ENCODE results near the gene ADGRD1.

ADGRD1 gene

DNA sequence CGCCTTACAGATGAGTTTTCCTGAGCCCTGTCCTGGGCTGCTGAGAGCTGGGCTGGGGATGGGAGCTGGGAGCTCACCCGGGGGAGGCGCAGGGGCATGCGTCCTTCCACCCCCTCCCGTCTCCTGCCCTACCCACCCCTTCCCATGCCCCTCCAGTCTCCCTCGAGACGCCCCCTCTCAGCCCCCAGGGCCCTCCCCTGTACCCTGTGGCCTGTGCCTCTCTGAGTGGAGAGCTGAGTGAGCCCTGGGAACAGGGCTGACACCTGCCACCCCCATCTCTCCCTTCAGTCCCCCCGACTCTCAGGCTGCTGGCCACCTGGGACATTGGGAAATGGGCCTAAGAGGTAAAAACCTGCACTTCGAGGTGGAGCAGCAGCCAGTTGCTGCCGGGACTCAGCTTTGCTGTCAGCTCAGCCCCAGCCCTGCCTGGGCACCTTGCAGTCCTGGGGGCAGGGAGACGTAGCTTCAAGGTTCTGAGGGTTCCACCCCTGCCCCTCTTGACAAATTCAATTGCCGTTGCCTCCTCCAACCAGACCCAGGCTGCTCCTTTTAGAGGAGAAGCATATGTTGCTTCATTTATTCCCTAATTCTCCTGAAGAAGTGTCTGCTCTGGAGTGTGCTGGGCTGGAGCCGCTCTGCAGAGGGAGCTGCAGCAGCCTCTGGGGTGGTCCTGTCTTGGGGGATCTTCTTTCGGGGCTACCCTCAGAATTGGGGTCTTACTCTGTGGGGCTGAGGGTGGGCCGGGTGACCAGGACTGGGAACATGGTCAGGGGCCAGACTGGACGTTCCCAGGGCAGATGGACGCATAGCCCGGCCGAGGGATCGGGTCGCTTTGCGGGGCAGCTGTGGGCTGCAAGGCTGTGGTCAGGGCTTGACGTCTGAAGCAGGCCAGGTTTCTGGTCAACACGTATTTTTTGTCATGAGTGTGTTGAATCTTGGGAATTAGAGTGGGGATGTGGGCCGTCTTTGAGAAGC lies 141.4 kb downstream of the ADGRD1 start:
- no peak for DNase-seq

- no peak for DNase-seq
Observed at GRCh38 chr12:131095826-131096680, 142.3 kb downstream of the ADGRD1 start.

- no peak for DNase-seq
Observed at GRCh38 chr12:131096681-131097181, 143.0 kb downstream of the ADGRD1 start.

DNA sequence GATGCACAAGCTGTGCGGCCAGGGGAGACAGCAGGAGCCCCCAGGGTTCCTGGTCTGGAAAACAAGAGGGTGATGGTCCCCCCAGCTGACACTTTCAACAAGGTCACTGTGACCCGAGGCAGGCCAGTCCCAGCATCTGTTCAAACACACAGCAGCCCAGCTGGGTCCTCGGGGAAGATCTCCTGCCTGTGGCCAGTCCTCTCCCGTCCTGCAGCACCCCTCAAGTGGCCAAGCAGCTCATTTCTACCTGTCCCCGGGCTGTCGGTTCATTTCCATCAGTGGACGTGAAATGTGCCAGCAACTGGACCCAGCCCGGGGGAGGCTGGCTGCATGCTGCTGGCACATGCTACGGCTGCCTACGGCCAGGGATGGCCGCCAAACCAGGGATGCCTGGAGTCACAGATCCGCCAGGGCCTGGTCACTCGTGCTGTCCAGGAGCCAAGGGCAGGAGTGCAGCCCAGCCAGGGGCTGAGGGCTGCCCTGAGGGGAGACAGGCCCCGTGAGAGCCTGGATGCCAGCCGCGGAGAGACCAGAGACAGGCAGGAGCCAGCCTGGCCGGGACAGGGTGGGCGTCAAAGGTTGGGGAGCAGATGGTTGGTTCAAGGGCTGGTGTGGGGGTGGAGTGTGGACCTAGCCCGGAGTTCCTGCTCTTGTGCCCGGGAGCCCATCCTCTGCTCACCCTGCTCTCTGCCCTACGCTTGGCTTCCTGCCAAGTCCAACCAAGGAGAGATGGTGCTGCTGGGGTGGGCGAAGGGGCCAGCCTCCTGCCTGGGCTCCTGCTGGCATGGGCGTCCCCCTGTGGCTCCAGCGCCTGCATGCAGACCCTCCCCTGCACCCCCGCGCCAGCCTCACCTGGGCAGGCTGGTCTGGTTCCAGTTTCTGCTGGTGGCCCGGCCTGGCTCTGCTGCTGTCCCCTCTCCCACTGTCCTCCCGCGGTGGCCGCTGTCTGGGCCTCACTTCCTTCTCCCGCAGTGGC lies 143.8 kb downstream of the ADGRD1 start:
- no peak for DNase-seq

- no peak for DNase-seq
Observed at GRCh38 chr12:131098178-131098981, 144.7 kb downstream of the ADGRD1 start.

GRCh38 chr12:131100031-131100674 lies 146.4 kb downstream of the ADGRD1 start:
- no peak for DNase-seq

DNA sequence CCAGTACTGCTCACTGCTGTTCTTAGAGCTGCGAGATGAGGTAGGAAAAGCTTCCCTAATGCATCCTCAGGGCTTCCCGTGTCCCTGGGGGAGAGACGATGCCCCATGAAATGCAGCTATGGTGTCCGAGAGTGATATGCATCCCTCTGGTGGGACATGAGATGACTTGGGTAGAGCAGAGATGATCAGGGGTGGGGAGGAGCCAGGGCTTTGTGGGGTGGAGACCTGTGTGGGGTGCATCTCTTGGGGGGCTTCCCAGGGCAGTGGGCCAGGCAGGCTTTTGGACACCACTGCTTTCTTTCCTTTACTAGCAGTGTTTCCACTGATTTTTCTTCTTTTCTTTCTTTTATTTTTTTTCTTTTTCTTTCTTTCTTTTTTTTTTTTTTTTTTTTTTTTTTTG lies 147.3 kb downstream of the ADGRD1 start:
- DNase-seq, result no peak

DNA sequence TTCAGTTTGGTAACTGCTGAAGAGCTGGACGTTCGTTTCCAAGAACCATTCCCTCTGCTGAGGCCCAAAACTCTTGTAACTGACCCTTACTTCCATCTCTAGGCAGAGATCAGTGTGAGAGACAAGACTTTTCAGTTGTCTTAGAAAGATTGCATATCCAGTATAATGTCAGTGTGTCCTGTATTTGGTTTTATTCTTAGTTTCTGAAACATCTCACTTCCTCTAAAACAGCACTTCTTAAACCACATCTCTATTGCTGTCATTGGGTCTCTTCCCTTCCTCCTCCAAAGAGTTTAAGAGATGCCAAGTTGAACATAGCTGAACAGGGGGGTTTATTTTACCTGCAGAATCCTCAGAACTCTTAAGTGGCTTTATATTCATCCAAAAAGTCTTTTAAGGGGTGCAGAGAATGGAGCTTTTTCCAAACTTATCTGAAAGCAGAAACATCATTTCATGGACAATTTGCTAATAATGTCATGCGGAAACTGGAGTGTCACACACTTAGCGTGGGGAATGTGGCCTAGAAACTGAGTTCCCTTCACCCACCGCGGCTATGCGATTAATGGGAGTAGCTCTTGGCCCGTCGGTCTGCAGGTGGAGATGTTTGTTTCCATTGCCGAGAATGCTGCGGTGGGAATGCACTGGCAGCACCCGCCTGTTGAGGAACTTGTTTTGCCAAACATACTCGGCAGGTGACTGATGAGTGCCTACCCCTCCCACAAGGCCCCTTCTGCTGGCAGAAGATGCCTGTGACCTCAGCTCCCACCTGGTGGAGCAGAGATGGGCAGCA lies 148.2 kb downstream of the ADGRD1 start:
- DNase-seq, result peak; percentile 13

GRCh38 chr12:131102493-131102931 lies 148.8 kb downstream of the ADGRD1 start:
- DNase-seq, result no peak

GRCh38 chr12:131102991-131103668 lies 149.4 kb downstream of the ADGRD1 start:
- DNase-seq, result no peak

DNA sequence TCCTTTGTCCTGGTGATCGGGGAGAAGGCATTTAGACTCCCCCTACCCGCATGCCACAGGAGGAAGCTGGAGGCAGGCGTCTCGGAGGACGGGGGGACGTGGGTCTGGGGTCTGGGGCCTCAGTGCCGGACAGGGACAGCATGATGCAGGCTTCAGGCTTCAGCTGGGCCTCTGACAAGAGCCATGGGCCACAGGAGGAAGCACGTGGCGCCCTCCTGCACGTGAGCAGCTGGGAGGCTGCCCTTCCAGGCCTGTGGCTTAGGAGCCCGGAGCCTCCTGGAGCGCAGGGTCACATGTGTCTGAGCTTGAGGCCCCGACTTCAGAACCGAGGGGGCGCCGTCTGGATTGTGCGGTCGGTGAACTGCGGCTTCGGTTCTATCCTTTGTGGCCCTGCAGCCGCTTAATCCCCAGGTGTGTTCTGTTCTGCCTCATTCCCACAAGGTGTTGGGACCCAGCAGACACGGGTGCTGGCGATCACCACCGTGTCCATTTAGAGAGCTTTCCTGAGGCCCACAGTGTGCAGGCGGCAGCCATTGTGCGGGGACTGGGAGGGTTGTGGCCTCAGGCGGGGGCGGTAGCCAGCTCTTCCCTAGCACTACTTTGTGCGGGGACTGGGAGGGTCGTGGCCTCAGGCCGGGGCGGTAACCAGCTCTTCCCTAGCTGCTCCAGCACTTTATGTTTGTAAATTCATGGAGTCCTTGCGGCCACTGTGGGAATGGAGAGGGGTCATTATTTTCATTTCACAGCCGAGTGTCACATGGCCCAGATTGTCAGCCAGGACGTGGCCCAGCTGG lies 150.2 kb downstream of the ADGRD1 start:
- no peak for DNase-seq

DNA sequence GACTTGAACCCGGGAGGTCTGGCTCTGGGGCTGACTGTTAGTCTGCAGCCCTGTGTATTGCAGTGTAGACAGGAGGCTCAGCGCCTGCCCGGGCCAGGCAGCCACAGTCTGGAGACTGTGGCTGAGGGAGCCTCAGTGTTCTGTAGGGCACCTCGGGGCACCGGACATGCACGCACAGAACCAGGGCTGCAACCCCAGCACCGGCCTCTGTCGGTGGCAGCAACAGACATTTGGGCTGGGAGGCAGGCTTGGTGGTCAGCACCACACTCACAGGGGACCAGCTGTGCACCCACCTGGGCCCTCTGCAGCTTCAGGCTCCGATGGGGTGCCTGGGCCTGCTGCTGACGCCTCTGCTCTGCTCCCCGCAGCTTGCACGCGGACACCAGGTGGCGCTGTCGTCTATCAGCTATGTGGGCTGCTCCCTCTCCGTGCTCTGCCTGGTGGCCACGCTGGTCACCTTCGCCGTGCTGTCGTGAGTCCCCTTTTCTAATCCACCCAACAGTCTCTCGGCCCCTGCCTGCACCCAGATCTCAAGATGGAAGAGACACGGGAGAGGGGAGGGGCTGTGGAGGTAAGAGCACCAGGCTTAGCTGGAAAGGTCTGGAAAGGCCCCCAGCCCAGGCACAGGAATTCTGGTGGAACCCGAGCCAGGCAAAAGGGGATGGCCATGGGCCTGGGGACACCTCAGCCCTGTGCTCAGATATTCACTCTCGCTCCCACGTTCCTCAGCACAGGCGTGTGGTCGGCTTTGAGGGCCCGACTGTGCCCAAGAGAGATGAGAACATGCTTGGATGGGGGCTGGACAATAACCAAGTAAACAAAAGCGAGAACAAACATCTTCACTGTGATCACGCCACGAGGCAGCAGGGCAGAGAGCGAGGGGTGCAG lies 151.0 kb downstream of the ADGRD1 start:
- DNase-seq, result peak; percentile 13

DNA sequence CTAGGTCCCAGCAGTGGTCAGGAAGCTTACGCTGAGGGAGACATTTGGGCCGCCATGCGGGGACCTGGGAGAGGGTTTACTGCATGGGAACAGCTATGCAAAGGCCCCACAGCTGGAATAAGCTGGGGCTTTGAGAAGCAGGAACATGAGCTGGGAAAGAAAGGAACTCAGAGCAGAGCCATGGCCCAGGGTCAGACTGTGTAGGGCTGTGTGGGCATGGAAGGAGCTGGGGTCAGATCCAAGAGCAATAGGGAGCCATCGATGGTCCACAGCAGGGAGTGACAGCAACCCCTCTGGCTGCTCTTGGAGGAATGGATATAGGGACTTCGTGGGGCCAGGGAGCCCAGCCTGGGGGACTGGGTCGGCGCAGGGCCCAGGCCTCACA lies 151.6 kb downstream of the ADGRD1 start:
- DNase-seq, result no peak

DNA sequence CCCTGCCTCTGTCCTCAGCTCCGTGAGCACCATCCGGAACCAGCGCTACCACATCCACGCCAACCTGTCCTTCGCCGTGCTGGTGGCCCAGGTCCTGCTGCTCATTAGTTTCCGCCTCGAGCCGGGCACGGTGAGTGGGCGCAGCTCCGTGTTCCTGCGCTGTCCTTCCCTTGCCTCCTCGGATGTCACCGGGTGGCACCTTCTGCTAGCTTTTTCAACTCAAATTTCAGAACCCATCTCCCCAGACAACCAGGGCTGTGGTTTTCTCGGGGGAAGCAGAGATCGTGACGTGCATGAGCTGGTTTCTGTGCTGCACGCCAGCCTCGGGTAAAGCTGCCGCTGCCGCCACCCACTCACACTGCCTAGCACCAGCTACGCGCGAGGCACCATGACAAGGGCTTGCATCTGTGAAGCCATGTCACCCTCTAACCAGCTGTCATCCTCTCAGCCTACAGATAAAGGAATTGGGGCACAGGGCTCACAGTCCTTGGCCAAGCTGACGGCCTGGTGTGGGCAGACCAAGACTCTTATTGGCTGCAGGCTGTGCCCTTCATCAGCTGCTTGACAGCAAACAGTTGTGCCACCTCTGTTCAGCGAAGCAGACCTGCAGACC lies 152.1 kb downstream of the ADGRD1 start:
- no peak for DNase-seq

- DNase-seq, result no peak
Observed at GRCh38 chr12:131106349-131106941, 152.7 kb downstream of the ADGRD1 start.

DNA sequence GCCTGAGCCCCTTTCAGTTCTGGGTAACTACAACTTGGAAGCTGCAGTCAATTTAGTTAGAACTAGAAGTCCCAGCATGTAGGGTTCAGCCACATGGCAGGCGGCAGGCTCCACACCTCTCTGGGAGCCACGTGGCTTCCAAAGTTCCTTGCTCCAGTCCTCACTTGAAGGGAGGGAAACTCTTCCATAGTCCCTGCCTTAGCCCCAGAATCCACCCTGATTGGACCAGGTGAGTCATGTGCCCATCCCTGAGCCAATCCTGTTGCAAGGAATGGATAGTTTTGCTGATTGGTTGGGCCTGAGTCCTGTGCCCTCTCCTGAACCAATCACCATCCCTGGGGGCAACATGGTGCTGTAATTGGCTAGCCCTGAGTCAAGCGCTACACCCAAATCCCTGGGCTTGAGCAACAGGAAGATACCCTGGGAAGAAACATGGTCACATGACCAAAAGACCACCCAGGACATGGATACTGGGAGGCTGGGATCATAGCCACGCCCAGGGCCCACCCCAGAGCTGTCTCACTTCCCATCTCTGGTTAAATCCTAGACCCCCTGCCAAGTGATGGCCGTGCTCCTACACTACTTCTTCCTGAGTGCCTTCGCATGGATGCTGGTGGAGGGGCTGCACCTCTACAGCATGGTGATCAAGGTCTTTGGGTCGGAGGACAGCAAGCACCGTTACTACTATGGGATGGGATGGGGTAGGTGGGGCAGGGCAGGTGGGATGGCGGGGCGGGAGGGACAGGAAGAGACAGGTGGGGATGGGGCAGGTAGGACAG lies 154.7 kb downstream of the ADGRD1 start:
- DNase-seq, result no peak
